ENCODE measurements around the gene ZNF816.
"Not testable (repeated sequence)": the region's sequence is repeated elsewhere in the genome, so short reads cannot be mapped to it uniquely, and the experiment has no call there.

ZNF816 gene

GRCh38 chr19:52962394-52963246 is at the start of gene ZNF816:
Gene ZNF816, minus strand, starts transcription at chr19:52962881. Its CDS starts 6,792 bp downstream, at chr19:52956089.
- DNase-seq (ENCODE audit: low spot score) = peak; percentile 98

- DNase-seq (ENCODE audit: low spot score) = no peak
These were observed 49.3 kb upstream of the ZNF816 start for GRCh38 chr19:53012006-53012405.

- DNase-seq (ENCODE audit: low spot score) = peak; percentile 72
These were observed 47.8 kb upstream of the ZNF816 start for GRCh38 chr19:53010494-53010893.

- DNase-seq (ENCODE audit: low spot score) = no peak
These were observed 45.5 kb upstream of the ZNF816 start for GRCh38 chr19:53008061-53008778.

- no peak for DNase-seq (ENCODE audit: low spot score)
These were observed 44.9 kb upstream of the ZNF816 start for GRCh38 chr19:53007606-53008005.

- DNase-seq (ENCODE audit: low spot score) = no peak
These were observed 44.5 kb upstream of the ZNF816 start for GRCh38 chr19:53007200-53007599.

- no peak for DNase-seq (ENCODE audit: low spot score)
These were observed 41.6 kb upstream of the ZNF816 start for GRCh38 chr19:53004242-53004641.

- DNase-seq (ENCODE audit: low spot score) = peak; percentile 27
These were observed 39.8 kb upstream of the ZNF816 start for GRCh38 chr19:53002479-53002878.

- no peak for DNase-seq (ENCODE audit: low spot score)
These were observed 35.3 kb upstream of the ZNF816 start for GRCh38 chr19:52997975-52998374.

- no peak for DNase-seq (ENCODE audit: low spot score)
These were observed 33.0 kb upstream of the ZNF816 start for GRCh38 chr19:52995711-52996110.

GRCh38 chr19:52993342-52994178 is 30.9 kb upstream of the ZNF816 start:
- peak; percentile 86 for DNase-seq (ENCODE audit: low spot score)

- peak; percentile 50 for DNase-seq (ENCODE audit: low spot score)
These were observed 29.7 kb upstream of the ZNF816 start for GRCh38 chr19:52992109-52993004.

- DNase-seq (ENCODE audit: low spot score) = no peak
These were observed 28.8 kb upstream of the ZNF816 start for GRCh38 chr19:52991484-52991883.

- no peak for DNase-seq (ENCODE audit: low spot score)
These were observed 28.2 kb upstream of the ZNF816 start for GRCh38 chr19:52990759-52991418.

GRCh38 chr19:52988506-52988905 is 25.8 kb upstream of the ZNF816 start:
- DNase-seq (ENCODE audit: low spot score) = no peak

- no peak for DNase-seq (ENCODE audit: low spot score)
These were observed 24.5 kb upstream of the ZNF816 start for GRCh38 chr19:52987221-52987620.

GRCh38 chr19:52983167-52983566 is 20.5 kb upstream of the ZNF816 start:
- DNase-seq (ENCODE audit: low spot score) = not testable (repeated sequence)

GRCh38 chr19:52981329-52981728 is 18.6 kb upstream of the ZNF816 start:
- DNase-seq (ENCODE audit: low spot score) = no peak

- DNase-seq (ENCODE audit: low spot score) = no peak
These were observed 5.1 kb upstream of the ZNF816 start for GRCh38 chr19:52967772-52968171.

GRCh38 chr19:52963247-52963618 is 552 bp upstream of the ZNF816 start:
- DNase-seq (ENCODE audit: low spot score) = peak; percentile 27

- no peak for DNase-seq (ENCODE audit: low spot score)
These were observed 700 bp downstream of the ZNF816 start for GRCh38 chr19:52961981-52962380.
